ENCODE results near the gene MT1E. TPM values are rescaled to one million over a fixed set of nuclear protein-coding genes. Genes with fewer than 3 reads are reported as not detected.

MT1E gene
- total and polyA plus RNA-seq, 7 donors: 82.0 to 813 (median 173) TPM

DNA sequence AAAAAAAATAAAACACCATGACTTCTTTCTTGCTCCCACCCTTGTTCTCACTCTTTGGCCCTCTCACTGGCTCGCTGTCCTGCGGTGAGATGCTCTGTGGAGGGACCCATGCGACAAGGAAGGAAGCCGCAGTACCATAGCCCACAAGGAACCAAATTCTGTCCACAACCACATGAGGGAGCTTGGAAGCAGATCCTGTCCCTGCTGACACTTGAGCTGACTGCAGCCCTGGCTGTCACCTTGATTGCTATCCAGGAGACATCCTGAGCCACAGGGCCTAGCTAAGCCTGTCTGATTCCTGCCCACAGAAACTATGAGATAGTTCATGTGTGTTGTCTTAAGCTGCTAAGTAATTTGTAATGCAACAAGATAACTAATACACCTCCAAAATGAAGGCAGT is 22.0 kb upstream of the MT1E start:
- WGBS, 2 donors: 21 to 52% methylated on average over 4 of the region's 4 CpGs
- TF ChIP-seq POLR2AphosphoS5 (IDR thresholded peaks at IDR 0.05) (no peak), EP300 (IDR thresholded peaks at IDR 0.05) (no peak), POLR2A (IDR thresholded peaks at IDR 0.05) (no peak)
- TF ChIP-seq, protein P1, sequence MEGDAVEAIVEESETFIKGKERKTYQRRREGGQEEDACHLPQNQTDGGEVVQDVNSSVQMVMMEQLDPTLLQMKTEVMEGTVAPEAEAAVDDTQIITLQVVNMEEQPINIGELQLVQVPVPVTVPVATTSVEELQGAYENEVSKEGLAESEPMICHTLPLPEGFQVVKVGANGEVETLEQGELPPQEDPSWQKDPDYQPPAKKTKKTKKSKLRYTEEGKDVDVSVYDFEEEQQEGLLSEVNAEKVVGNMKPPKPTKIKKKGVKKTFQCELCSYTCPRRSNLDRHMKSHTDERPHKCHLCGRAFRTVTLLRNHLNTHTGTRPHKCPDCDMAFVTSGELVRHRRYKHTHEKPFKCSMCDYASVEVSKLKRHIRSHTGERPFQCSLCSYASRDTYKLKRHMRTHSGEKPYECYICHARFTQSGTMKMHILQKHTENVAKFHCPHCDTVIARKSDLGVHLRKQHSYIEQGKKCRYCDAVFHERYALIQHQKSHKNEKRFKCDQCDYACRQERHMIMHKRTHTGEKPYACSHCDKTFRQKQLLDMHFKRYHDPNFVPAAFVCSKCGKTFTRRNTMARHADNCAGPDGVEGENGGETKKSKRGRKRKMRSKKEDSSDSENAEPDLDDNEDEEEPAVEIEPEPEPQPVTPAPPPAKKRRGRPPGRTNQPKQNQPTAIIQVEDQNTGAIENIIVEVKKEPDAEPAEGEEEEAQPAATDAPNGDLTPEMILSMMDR (IDR thresholded peaks at IDR 0.05): no peak
- Histone ChIP-seq H3K27ac (no peak overlapping the region), H3K27me3 (no peaks in the 10 kb centered on the region), H3K36me3 (no peaks in the 10 kb centered on the region), H3K4me1 (peaks cover 0 to 29% (median 24%) of the 10 kb centered on the region in 4 donors), H3K4me3 (no peak overlapping the region), H3K9me3 (no peaks in the 10 kb centered on the region)
- DNase-seq: no peak
- intact Hi-C loops (cut with DNase I): loop anchor here (5.0 to 10.0 kb wide), 3 partner anchors 99 to 331 kb away; partner anchors contain the start of genes AMFR and HERPUD1

GRCh38 chr16:56604966-56605365 is 20.6 kb upstream of the MT1E start:
- Histone ChIP-seq H3K4me1 (peaks cover 0 to 37% (median 34%) of the 10 kb centered on the region in 4 donors), H3K27ac (peak overlapping the region in 1 of 4 donors; percentile 93), H3K36me3 (no peaks in the 10 kb centered on the region), H3K9me3 (no peaks in the 10 kb centered on the region), H3K4me3 (no peak overlapping the region), H3K27me3 (no peaks in the 10 kb centered on the region)
- no peak for DNase-seq
- 87 to 89% methylated on average over 4 of the region's 4 CpGs for WGBS, 2 donors
- intact Hi-C loops (cut with DNase I): loop anchor here (5.0 to 10.0 kb wide), 4 partner anchors 37 to 330 kb away; partner anchors contain the start of genes AMFR and HERPUD1
- TF ChIP-seq POLR2A (IDR thresholded peaks at IDR 0.05) (no peak), EP300 (IDR thresholded peaks at IDR 0.05) (no peak), POLR2AphosphoS5 (IDR thresholded peaks at IDR 0.05) (no peak)
- TF ChIP-seq, protein P1 (IDR thresholded peaks at IDR 0.05): no peak

GRCh38 chr16:56605475-56605874 is 20.1 kb upstream of the MT1E start:
- no peaks in the 10 kb centered on the region for H3K36me3 ChIP-seq
- no peak for DNase-seq
- H3K9me3 ChIP-seq: no peaks in the 10 kb centered on the region
- no peak overlapping the region for H3K4me3 ChIP-seq
- peaks cover 0 to 42% (median 39%) of the 10 kb centered on the region in 4 donors for H3K4me1 ChIP-seq
- peak overlapping the region; percentile 86 to 93 (median 89) for H3K27ac ChIP-seq
- intact Hi-C loops (cut with DNase I): loop anchor here (5.0 to 10.0 kb wide), 3 partner anchors 37 to 329 kb away; partner anchors contain the start of genes AMFR and HERPUD1
- no peak for TF ChIP-seq EP300 (IDR thresholded peaks at IDR 0.05)
- no peak for TF ChIP-seq POLR2A (IDR thresholded peaks at IDR 0.05)
- TF ChIP-seq, protein P1 (IDR thresholded peaks at IDR 0.05): no peak
- no peak for TF ChIP-seq POLR2AphosphoS5 (IDR thresholded peaks at IDR 0.05)
- H3K27me3 ChIP-seq: no peaks in the 10 kb centered on the region
- WGBS, 2 donors: 80 to 85% methylated on average over 1 of the region's 1 CpG

DNA sequence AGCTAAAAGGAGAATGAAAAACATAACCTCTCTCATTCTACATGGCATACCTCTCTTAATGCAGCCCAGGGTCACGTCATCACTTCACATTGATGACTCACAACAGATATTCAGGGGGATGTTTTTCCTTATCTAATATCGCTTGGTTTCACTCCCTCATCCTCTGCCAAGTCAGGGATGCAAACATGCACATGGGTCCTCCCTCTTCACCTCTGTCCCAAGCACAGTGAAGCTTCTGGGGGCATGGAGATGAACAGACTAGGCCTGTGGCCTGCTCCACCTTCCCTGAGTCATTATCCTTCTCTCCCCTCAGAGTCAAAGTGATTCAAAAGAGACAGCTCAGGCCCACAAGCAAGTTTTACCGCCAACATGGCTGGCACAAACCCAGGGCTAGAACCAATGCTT is 19.5 kb upstream of the MT1E start:
- Histone ChIP-seq H3K27ac (peak overlapping the region; percentile 86 to 93 (median 89)), H3K4me3 (no peak overlapping the region), H3K9me3 (no peaks in the 10 kb centered on the region), H3K27me3 (no peaks in the 10 kb centered on the region), H3K4me1 (peaks cover 0 to 44% (median 44%) of the 10 kb centered on the region in 4 donors), H3K36me3 (no peaks in the 10 kb centered on the region)
- intact Hi-C loops (cut with DNase I): loop anchor here (5.0 to 10.0 kb wide), 3 partner anchors 36 to 329 kb away; partner anchors contain the start of genes AMFR and HERPUD1
- 79 to 87% methylated on average over 3 of the region's 3 CpGs for WGBS, 2 donors
- TF ChIP-seq, protein P1 (IDR thresholded peaks at IDR 0.05): no peak
- no peak for TF ChIP-seq POLR2AphosphoS5 (IDR thresholded peaks at IDR 0.05)
- no peak for TF ChIP-seq EP300 (IDR thresholded peaks at IDR 0.05)
- TF ChIP-seq POLR2A (IDR thresholded peaks at IDR 0.05): no peak
- DNase-seq: peak; percentile 85
